GM11168 (cell line): ENCODE results near the gene SAMD4A.

Source experiments
- in situ Hi-C: fragments of 300-500 bp; cut with MboI; formaldehyde crosslinking; loops from one replicate; pipeline ENCODE4 v1.12.0; 2022; ENCODE audit warnings: low sequenced_read_pairs; ENCODE audit not compliant: unreplicated experiment

SAMD4A gene

DNA sequence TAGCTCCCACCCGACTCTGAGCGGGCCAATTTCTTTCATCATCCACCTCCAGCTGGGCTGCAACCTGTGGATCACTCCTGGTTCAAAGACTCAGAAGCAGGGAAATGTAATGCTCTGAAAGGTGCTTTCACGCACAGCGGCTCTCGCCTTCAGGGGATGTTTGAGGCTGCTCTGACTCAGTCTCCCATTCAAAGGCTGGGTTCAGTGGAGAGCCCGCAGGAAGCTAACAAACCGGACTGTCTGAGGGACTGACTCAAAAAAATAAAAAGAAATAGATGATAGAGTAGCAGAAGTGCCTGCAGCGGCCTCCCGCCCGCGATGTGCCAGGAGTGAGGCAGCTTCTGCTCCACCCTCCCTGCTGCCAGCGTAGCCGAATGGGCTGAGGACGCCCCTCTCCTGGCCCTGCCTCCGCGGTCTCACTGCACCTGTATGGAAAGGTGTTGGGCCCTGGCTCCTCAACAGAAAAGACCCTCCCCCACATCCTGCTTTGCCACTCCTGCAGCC is 237.7 kb downstream of the SAMD4A start:
- in situ Hi-C loops, result no loop called here

DNA sequence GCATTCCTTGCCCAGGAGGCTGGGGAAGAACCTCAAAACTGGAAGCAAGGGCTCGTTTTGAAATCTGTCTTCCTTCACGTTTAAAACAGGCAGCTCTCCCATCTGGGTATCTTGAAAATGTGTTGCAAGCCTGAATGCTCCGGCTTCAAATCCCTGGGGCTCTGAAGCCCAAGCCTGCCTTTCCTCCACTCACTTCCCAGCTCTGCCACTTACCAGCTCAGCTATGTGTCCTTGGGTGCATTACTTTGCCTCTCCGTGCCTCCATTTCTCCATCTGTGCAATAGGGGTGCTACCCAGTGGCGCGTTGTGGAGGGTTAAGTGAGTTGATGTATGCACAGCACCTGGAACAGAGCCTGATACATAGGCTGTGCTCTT is 238.1 kb downstream of the SAMD4A start:
- in situ Hi-C loops, result no loop called here

DNA sequence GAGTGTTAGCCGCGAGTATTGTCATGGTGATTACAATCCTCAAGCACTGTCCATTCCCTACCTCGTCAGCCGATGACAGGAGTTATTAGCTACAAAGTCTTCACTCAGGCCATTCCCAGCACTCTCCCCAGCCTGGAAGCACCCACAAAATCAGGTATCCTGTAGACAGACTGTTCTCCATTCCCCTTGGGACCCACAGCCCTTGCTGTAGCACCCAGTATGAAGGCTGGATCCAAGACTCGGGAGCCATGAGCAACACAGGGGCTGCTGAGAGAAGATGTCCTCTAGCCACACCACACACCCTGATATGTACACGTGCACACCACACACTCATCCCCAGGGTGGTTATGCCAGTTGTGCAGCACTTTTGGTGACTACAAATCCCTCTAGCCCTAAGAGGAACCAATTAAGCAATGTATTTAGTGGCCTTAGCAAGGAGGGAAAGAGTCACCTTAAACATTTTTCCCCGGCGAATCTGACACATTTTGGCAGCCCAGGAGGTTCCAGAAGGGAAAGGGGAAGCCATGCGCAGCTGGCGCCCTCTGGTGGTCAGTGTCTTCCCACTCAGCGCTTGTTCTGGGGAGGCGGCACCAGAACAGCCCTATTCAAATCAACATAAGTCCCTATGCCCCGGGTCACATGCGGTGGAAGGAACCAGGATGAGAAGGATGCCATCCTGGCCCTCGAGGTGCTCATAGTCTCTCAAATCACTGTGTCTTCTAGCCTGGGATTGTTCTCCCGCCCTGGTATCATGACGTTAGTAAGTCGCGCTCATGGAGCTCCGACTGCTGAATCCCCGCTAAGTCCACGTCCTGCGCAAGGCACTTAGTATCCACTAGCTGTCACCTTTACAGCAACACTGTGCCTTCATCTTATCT is 238.8 kb downstream of the SAMD4A start:
- in situ Hi-C loops, result no loop called here

DNA sequence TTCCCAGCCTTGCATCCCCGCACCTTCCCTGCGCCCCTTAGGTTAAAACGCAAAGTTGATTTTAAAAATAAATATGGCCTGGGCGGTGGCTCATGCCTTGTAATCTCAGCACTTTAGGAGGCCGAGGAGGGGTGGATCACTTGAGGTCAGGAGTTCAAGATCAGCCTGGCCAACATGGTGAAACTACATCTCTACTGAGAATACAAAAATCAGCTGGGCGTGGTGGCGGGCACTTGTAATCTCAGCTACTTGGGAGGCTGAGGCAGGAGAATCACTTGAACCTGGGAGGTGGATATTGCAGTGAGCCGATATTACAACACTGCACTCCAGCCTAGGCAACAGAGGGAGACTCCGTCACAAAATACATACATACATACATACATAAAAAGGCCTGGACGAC is 239.7 kb downstream of the SAMD4A start:
- in situ Hi-C loops, result no loop called here

DNA sequence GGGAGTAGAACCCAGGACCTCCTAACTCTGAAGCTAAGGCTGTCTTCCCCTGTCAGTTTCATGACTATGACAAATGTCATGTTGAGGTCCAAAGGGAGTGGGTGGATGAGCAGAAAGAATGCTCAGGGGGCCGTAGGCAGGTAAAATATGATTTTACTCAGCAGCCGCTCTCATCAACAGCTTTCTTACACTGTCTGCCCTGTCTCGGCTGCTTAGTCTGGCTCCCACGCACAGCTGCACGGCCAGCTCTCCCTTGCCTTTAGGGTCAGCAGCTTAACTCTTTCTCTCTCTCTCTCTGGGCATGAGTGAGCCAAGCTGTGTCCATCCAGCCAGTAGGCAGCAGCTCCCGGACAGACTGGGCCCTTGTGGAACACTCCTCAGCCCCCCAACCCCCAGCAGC is 240.5 kb downstream of the SAMD4A start:
- in situ Hi-C loops, result no loop called here

DNA sequence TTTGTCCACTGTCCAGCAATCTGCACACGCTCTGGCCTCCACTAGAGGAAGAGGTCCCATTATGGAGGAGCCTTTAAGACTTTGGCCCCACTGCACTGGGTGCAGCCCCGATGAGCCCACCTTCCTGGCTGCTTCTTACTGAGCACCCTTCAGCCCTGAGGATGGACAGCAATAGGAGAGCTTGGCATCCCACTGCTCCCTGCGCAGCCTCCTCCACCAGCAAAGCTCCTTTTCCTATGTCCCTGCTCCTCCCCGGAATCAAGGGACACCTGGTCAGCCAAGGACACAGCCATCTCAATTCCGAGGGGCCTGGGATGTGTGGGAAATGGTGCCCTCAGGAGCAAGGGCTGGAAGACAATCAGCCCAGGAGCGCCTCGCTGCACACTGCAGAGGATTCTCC is 241.0 kb downstream of the SAMD4A start:
- in situ Hi-C loops, result no loop called here

DNA sequence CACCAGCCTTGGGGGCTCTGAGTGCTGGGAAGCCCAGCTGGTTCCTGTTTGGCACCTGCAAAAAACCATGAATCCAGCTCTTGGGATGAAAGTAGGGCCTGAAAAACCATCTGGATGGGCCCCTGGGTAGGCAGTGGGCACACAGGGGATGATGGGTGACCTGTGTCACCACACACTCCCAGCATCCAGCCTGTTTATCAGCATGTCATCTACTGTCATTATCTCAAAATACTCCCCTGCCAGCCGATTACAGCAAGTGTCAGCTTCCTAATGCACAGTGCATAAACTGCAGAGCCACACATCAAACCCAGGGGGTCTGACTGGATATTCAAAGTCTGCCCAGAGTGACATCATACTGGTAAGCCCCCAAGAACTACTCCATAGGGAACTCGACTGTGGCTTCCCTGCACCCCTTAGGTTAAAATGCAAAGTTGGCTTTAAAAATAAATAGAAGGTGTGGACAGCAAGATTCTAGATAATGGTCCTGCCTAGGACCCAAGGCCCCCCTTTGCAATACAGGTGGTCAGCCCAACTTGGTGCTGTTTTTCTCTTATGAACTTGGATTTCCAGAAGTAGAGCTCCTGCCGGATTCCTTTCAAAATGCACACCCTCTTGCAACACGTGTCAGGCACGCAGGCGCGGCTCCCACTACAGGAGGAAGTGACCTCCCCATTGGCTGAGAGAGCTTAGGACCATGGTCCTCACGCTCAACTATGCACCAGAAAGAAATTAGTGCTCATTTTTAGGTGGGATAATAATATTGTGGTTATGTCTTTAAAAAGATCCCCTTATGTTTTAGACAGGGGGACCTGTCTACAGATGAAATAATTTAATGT is 241.6 kb downstream of the SAMD4A start:
- in situ Hi-C loops, result no loop called here

DNA sequence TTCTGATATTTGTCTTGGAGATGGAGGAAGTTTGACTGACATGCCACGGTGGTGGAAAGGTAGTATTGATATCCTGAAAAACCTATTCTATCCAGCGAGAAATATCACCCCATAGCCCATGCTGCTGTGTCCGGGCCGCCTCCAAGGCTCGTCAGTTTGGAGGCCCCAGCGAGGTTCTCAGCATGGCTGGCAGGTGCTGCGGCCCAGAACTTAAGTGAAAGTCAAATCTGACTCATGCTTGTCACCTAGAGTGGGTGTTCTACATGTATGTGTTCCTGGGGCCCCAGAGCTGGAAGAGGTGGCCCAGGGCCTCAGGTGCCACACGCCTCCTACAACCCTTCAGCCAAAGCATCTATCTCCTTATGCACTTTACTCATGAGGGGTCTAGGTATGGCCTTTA is 242.8 kb downstream of the SAMD4A start:
- in situ Hi-C loops, result no loop called here

DNA sequence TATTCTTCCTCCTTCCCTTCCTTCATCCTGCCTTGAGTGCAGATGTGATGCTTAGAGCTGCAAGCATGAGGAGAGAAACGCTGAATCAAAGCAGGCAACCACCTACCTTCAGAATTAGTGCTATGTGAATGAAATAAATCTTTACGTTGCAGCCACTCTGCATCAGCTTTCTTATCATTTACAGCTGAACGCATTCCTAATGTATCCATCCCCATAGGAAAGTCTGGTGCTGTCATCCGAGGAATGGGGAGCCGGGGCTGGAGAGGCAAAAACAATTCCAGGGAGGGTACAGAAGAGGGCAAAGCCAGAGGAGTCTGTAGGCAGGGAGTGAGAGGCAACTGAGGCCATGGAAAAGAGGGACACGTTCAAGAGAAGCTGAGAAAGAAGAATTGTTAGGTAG is 245.7 kb downstream of the SAMD4A start:
- in situ Hi-C loops, result no loop called here

DNA sequence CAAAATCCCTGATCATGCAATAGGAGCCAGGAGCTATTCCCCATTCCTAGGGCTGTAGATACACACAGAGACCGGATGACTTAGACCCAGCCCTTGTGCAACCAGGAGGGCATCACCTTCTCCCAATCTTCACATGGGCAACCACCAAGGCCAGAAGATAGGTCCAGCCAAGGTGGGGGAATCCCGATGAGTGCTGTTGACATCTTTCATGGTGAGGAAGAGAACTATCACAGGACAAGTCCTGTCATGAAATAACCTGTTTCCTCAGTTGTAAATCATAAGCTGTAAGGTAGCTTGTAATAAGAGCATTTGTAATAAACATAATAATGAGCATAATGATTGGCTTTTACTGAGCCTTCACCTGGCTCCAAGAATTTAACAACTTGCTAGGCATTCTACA is 246.2 kb downstream of the SAMD4A start:
- in situ Hi-C loops, result no loop called here

DNA sequence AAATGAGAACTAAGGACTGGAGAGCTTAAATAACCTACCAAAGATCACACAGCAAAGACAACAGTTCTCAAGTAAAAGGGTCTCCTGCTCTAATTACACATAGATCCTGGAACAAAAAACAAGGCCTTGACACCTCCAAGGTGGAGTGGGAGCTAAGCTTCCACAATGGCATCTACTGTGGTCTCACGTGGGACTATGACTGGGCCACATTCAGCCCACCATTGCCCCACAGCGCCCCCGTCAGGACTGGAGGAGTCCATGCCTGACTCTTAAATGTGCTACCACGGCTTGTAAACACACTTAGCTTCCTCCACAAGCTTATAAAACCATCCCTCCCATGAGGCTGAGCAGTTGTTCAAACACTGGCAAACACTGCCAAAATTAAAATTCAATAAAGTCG is 247.1 kb downstream of the SAMD4A start:
- in situ Hi-C loops, result no loop called here

DNA sequence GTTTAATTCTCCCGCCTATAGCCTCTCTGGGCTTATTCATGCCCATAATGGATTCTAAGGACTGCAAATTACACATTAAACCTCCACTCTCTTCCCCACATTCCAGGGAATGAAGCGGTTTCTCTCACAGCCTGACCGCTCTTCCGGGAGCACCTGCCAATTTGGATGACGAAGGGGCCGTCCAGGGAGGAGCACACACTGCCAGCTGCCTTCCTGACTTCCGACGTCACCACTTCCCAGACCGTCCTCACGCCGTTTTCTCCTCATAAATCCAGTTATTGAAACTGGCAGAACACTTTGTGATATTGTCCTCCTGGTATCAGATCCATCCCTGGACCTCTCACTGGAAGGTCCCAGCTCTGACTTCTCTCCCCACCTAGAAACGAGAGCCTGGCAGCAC is 248.1 kb downstream of the SAMD4A start:
- in situ Hi-C loops, result no loop called here

DNA sequence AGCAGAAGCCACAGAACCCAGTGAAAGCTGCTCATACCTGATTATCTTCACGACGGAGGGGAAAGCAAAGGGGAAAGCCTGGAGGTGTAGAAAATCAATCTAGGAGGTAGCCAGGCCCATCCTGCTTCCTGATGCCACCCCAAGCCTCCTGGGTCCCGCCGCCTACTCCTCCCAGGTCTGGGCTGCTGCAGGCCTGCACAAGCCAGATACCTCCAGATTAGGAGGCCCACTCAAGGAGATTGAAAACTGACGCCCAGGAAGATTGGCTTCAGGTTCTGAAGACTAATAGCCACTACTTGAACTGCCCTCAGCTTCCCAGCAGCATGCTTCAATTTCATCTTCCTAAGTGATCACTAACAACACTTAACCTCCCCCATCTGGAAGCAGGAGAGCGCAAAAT is 248.6 kb downstream of the SAMD4A start:
- in situ Hi-C loops, result no loop called here

DNA sequence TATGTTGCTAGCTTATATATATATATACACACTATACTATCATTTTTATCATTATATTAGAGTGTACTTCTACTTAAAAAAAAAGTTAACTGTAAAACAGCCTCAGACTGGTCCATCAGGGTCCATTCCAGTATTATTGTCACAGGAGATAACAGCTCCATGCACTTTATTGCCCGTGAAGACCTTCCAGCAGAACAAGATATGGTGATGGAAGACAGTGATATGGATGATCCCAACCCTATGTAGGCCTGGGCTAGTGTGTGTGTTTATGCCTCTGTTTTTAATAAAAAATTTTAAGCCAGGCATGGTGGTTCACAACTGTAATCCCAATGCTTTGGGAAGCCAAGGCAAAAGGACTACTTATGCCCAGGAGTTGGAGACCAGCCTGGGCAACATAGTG is 249.5 kb downstream of the SAMD4A start:
- in situ Hi-C loops, result no loop called here

DNA sequence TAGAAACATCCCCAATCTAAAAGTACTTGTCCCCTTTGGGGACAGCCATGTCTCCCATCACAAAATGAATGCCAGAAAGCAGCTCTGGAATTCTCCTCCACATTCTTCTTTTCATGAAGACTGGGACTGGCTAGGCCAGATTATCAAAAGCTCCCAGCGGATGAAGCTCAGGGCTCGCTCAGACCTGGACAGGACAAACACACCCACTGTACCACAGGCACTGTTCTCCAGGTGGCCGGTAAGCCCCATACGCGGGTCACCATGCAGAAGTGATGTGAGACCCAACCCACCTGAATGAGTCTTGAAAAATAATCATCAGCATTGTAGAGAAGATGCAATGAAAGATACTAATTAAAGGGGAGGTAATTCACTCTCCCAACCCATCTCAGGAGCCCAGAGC is 250.6 kb downstream of the SAMD4A start:
- in situ Hi-C loops, result no loop called here

DNA sequence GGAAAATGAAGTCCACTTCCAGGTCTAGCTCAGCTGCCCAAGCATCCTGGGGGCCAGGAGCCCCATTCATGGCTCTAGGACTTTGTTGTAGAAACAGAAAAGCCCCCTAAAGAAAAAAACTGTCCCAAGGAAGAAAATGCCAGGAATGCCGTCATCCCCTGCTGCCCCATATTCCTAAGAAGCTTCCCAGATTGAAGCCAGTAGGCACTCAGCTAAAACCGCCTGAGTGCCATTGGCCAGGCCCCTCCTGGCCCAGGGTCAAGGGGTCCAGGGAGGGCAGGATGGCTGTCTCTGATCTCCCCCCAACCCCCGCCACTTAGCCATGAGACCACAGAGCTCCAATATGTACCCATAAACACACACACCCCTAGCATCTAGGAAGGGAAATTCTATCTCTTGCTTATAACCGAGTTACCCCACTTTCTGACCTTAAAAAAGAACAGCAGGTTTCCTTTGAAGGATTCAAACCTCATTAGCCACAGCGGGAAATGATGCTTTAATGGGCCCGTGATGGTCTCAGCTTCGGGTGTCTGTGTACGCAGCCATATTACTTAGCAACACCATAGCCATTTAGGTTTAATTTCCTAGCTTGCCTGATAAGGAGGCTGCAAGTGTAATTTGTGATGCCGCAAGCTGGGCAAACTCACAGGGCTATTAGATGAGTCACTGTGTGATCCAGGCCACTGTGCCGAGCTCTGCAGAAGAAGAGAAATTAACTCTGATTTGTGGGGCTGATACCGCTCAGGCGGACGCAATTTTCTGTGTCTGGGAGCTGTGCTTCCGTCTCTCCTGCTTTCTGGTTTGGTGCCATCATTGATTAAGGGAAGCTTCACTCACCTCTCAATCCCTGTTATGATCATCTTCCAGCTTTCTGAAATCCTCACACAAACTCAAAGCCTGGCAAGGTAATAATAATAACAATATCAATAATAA is 251.5 kb downstream of the SAMD4A start:
- in situ Hi-C loops, result no loop called here

DNA sequence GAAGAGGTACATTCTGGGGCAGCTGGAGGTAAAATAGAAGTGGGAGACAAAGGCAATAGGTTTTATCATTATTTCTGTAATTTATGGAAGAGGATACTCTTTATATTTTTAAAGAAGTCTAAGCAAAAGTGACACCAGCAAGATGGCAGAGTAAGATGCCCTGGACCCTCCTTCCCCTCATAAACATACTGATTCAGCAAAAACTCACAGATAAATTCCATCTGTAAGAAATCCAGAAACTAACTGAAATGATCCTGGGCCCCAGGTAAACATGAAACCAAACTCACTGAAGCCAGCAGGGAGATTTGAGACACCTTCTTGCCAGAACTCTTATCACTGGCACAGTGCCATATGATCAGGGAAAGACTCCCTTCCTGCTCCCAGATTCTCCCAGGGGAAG is 255.8 kb downstream of the SAMD4A start:
- in situ Hi-C loops, result no loop called here

DNA sequence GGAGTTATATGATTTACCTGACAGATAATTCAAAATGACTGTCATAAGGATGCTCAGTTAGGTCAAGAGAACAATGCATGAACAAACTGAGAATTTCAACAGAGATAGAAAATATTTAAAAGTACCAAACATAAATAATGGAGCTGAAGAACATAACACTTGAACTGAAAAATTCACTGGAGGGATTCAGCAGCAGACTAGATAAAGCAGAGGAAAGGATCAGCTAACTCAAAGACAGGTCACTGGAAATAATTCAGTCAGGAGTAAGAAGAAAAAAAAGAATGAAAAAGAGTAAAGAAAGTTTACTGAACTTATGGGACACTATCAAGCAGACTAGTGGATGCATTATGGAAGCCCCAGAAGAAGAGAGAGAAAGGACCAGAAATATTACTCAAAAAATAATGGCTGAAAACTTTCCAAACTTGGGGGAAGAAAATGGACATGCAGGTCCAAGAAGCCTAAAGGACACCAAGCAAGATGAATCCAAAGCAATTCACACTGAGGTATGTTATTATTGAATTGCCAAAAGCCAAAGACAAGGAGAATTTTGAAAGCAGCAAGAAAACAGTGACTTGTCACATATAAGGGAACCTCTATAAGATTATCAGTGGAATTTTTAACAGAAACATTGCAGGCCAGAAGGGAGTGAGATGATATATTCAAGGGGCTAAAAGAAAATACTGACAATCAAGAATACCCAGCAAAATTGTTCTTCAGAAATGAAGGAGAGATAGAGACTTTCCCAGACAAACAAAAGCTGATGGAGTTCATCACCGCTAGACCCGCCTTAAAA is 257.0 kb downstream of the SAMD4A start:
- in situ Hi-C loops, result no loop called here

DNA sequence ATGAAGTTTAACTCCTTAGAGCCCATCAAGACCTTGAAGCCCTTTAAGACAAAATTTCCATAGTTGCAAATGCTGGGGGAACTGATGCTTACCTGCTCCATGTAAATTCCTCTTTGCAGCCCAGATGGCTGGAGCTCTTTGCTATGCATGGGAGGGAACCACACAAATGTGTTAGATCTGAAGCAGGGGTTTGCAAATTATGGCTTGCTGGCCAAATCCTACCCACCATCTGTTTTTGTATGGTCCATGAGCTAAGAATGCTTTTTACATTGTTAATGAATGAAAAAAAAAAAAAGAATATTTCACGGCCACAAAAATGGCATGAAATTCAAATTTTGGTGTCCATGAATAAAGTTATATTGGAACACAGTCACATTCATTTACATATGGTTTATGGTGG is 261.1 kb downstream of the SAMD4A start:
- in situ Hi-C loops, result no loop called here
